ENCODE measurements around the gene GPR183. TPM values are rescaled to one million over a fixed set of nuclear protein-coding genes. Genes with fewer than 3 reads are reported as not detected.

Gene GPR183
- total RNA-seq, 1 donor from 2014 or later: 4.9 TPM

GRCh38 chr13:99273128-99273527 is 34.1 kb downstream of the GPR183 start:
- H3K4me3 ChIP-seq (ENCODE audit: insufficient read depth, low read depth, low read length): no peak overlapping the region
- H3K4me3 Mint-ChIP-seq (ENCODE audit: unreplicated experiment): no peak overlapping the region
- no peak overlapping the region for H3K27ac Mint-ChIP-seq (ENCODE audit: unreplicated experiment)
- H4K20me1 ChIP-seq (ENCODE audit: insufficient read depth, low read length): peaks cover 25% of the 10 kb centered on the region
- H3K4me1 ChIP-seq (ENCODE audit: insufficient read depth, low read length): peaks cover 6% of the 10 kb centered on the region
- no peaks in the 10 kb centered on the region for H3K9me3 Mint-ChIP-seq (ENCODE audit: unreplicated experiment)
- H3K9ac ChIP-seq (ENCODE audit: low read length): no peak overlapping the region
- H3K27ac ChIP-seq (ENCODE audit: low read depth, low read length): no peak overlapping the region
- no peaks in the 10 kb centered on the region for H3K9me3 ChIP-seq (ENCODE audit: insufficient read depth, low read depth, low read length)
- H3K27me3 Mint-ChIP-seq (ENCODE audit: low read depth, unreplicated experiment): no peaks in the 10 kb centered on the region
- TF ChIP-seq EZH2 (IDR thresholded peaks at IDR 0.05; ENCODE audit: insufficient read depth, low read length) (no peak), CTCF (IDR thresholded peaks at IDR 0.05; ENCODE audit: insufficient read depth, low read depth, low read length) (no peak)
- H3K36me3 Mint-ChIP-seq (ENCODE audit: low read depth, unreplicated experiment): no peaks in the 10 kb centered on the region
- no peak overlapping the region for H3K4me2 ChIP-seq (ENCODE audit: low read length)
- H3K36me3 ChIP-seq (ENCODE audit: insufficient read depth, low read length): no peaks in the 10 kb centered on the region
- H2AFZ ChIP-seq (ENCODE audit: low read depth, low read length): no peak overlapping the region
- H3K79me2 ChIP-seq (ENCODE audit: insufficient read depth, low read length): peaks cover 6% of the 10 kb centered on the region
- no peaks in the 10 kb centered on the region for H3K27me3 ChIP-seq (ENCODE audit: insufficient read depth, low read length)
- H3K4me1 Mint-ChIP-seq (ENCODE audit: low read depth, unreplicated experiment): peaks cover 5% of the 10 kb centered on the region
- FAIRE-seq (no peak), DNase-seq (ENCODE audit: low read depth) (no peak)

- no peaks in the 10 kb centered on the region for H3K36me3 Mint-ChIP-seq (ENCODE audit: low read depth, unreplicated experiment)
- no peaks in the 10 kb centered on the region for H3K9me3 Mint-ChIP-seq (ENCODE audit: unreplicated experiment)
- no peaks in the 10 kb centered on the region for H3K9me3 ChIP-seq (ENCODE audit: insufficient read depth, low read depth, low read length)
- no peak for FAIRE-seq
- no peak overlapping the region for H3K4me3 ChIP-seq (ENCODE audit: insufficient read depth, low read depth, low read length)
- peaks cover 5% of the 10 kb centered on the region for H3K4me1 Mint-ChIP-seq (ENCODE audit: low read depth, unreplicated experiment)
- no peak overlapping the region for H3K4me3 Mint-ChIP-seq (ENCODE audit: unreplicated experiment)
- DNase-seq (ENCODE audit: low read depth): no peak
- H4K20me1 ChIP-seq (ENCODE audit: insufficient read depth, low read length): peaks cover 25% of the 10 kb centered on the region
- H3K9ac ChIP-seq (ENCODE audit: low read length): no peak overlapping the region
- H3K27me3 Mint-ChIP-seq (ENCODE audit: low read depth, unreplicated experiment): no peaks in the 10 kb centered on the region
- peaks cover 6% of the 10 kb centered on the region for H3K4me1 ChIP-seq (ENCODE audit: insufficient read depth, low read length)
- no peak overlapping the region for H3K27ac Mint-ChIP-seq (ENCODE audit: unreplicated experiment)
- H3K4me2 ChIP-seq (ENCODE audit: low read length): no peak overlapping the region
- H3K27me3 ChIP-seq (ENCODE audit: insufficient read depth, low read length): no peaks in the 10 kb centered on the region
- peaks cover 6% of the 10 kb centered on the region for H3K79me2 ChIP-seq (ENCODE audit: insufficient read depth, low read length)
- no peaks in the 10 kb centered on the region for H3K36me3 ChIP-seq (ENCODE audit: insufficient read depth, low read length)
- H3K27ac ChIP-seq (ENCODE audit: low read depth, low read length): no peak overlapping the region
- no peak for TF ChIP-seq EZH2 (IDR thresholded peaks at IDR 0.05; ENCODE audit: insufficient read depth, low read length)
- no peak for TF ChIP-seq CTCF (IDR thresholded peaks at IDR 0.05; ENCODE audit: insufficient read depth, low read depth, low read length)
- H2AFZ ChIP-seq (ENCODE audit: low read depth, low read length): no peak overlapping the region
Measured at GRCh38 chr13:99272481-99272880, 34.7 kb downstream of the GPR183 start.

- Mint-ChIP-seq H3K36me3 (ENCODE audit: low read depth, unreplicated experiment) (no peaks in the 10 kb centered on the region), H3K4me1 (ENCODE audit: low read depth, unreplicated experiment) (peaks cover 5% of the 10 kb centered on the region), H3K9me3 (ENCODE audit: unreplicated experiment) (no peaks in the 10 kb centered on the region), H3K4me3 (ENCODE audit: unreplicated experiment) (no peak overlapping the region), H3K27me3 (ENCODE audit: low read depth, unreplicated experiment) (no peaks in the 10 kb centered on the region), H3K27ac (ENCODE audit: unreplicated experiment) (no peak overlapping the region)
- H3K4me3 ChIP-seq (ENCODE audit: insufficient read depth, low read depth, low read length): no peak overlapping the region
- TF ChIP-seq EZH2 (IDR thresholded peaks at IDR 0.05; ENCODE audit: insufficient read depth, low read length) (no peak), CTCF (IDR thresholded peaks at IDR 0.05; ENCODE audit: insufficient read depth, low read depth, low read length) (no peak)
- H3K36me3 ChIP-seq (ENCODE audit: insufficient read depth, low read length): no peaks in the 10 kb centered on the region
- H3K27me3 ChIP-seq (ENCODE audit: insufficient read depth, low read length): no peaks in the 10 kb centered on the region
- no peak overlapping the region for H3K27ac ChIP-seq (ENCODE audit: low read depth, low read length)
- H3K79me2 ChIP-seq (ENCODE audit: insufficient read depth, low read length): peaks cover 6% of the 10 kb centered on the region
- H4K20me1 ChIP-seq (ENCODE audit: insufficient read depth, low read length): peaks cover 21% of the 10 kb centered on the region
- no peak for DNase-seq (ENCODE audit: low read depth)
- peaks cover 6% of the 10 kb centered on the region for H3K4me1 ChIP-seq (ENCODE audit: insufficient read depth, low read length)
- no peak for FAIRE-seq
- H3K4me2 ChIP-seq (ENCODE audit: low read length): no peak overlapping the region
- no peak overlapping the region for H3K9ac ChIP-seq (ENCODE audit: low read length)
- no peak overlapping the region for H2AFZ ChIP-seq (ENCODE audit: low read depth, low read length)
- H3K9me3 ChIP-seq (ENCODE audit: insufficient read depth, low read depth, low read length): no peaks in the 10 kb centered on the region
Measured at GRCh38 chr13:99271249-99271648, 36.0 kb downstream of the GPR183 start.
